SK-N-SH (cell line): ENCODE measurements around the gene KCNN2. TPM values are rescaled to one million over a fixed set of nuclear protein-coding genes. Genes with fewer than 3 reads are reported as not detected.

Experiments
- CTCF ChIA-PET: fragments of 300-600, 350-600 bp; formaldehyde crosslinking; extraction: SDS; loops from one replicate; lab custom pipeline; 2021; lab: Yijun Ruan, JAX
- POLR2A ChIA-PET: fragments of 350-600 bp; sonication (Branson Sonifier 250); formaldehyde crosslinking; extraction: SDS; loops from one replicate; lab custom pipeline; 2020; ENCODE audit warnings: antibody characterized with exemption, inconsistent platforms; lab: Yijun Ruan, JAX
- DNase-seq: peaks from one replicate; pipeline ENCODE4 v3.0.0; 2012
- H2AFZ ChIP-seq: fragments of 200-600 bp; sonication (generic); 2 replicates; pipeline ENCODE4 v1.8.1; 2016; ENCODE audit warnings: antibody characterized with exemption, mild to moderate bottlenecking, low read depth
- H3F3A ChIP-seq: fragments of 200-600 bp; sonication (generic); replicated peaks from 2 replicates; pipeline ENCODE3; 2016; ENCODE audit warnings: antibody characterized with exemption, mild to moderate bottlenecking; ENCODE audit not compliant: insufficient read depth
- H3K27ac ChIP-seq, 2 experiments: fragments of 200-500 bp in 1 of 2; fragments of 200-600 bp in 1 of 2; sonication (Bioruptor generic) in 1 of 2; sonication (generic), shearing (Covaris generic) in 1 of 2; 2 replicates each; pipeline versions ENCODE4 v1.5.1 to v1.6.1; 2014 to 2016; ENCODE audit warnings: low read depth in 2 of 2, inconsistent platforms in 1 of 2, low read length in 1 of 2, mild to moderate bottlenecking in 1 of 2, mixed read lengths in 1 of 2
- H3K27me3 ChIP-seq: fragments of 200-600 bp; sonication (generic), shearing (Covaris generic); 2 replicates; pipeline ENCODE4 v1.6.1; 2016; ENCODE audit warnings: mixed run types; ENCODE audit not compliant: insufficient read depth
- H3K36me3 ChIP-seq, 2 experiments: fragments of 200-500 bp in 1 of 2; fragments of 200-600 bp in 1 of 2; sonication (Bioruptor generic) in 1 of 2; sonication (generic) in 1 of 2; replicated peaks in 1 of 2; 2 replicates each; pipeline versions ENCODE3 to v1.5.1; 2014 to 2016; ENCODE audit warnings: low read length in 1 of 2, mild to moderate bottlenecking in 1 of 2; ENCODE audit not compliant: insufficient read depth in 2 of 2, control insufficient read depth in 1 of 2
- H3K4me1 ChIP-seq, 2 experiments: fragments of 200-500 bp in 1 of 2; fragments of 200-600 bp in 1 of 2; sonication (Bioruptor generic) in 1 of 2; sonication (generic), shearing (Covaris generic) in 1 of 2; 2 replicates each; pipeline versions ENCODE4 v1.5.1 to v1.6.1; 2014 to 2016; ENCODE audit warnings: low read depth in 1 of 2, low read length in 1 of 2, mixed run types in 1 of 2; ENCODE audit not compliant: insufficient read depth in 2 of 2, control insufficient read depth in 1 of 2
- H3K4me2 ChIP-seq: fragments of 200-600 bp; sonication (generic), shearing (Covaris generic); 2 replicates; pipeline ENCODE4 v1.6.1; 2017; ENCODE audit warnings: mixed run types
- H3K4me3 ChIP-seq, 2 experiments: fragments of 200-500 bp in 1 of 2; fragments of 200-600 bp in 1 of 2; sonication (Bioruptor generic) in 1 of 2; sonication (generic), shearing (Covaris generic) in 1 of 2; 2 replicates each; pipeline versions ENCODE4 v1.5.1 to v1.8.1; 2014 to 2016; ENCODE audit warnings: low read depth in 2 of 2, inconsistent platforms in 1 of 2, low read length in 1 of 2, mild to moderate bottlenecking in 1 of 2, mixed read lengths in 1 of 2, moderate library complexity in 1 of 2
- H3K79me2 ChIP-seq: fragments of 200-600 bp; sonication (generic); 2 replicates; pipeline ENCODE4 v1.8.1; 2017; ENCODE audit warnings: mild to moderate bottlenecking; ENCODE audit not compliant: insufficient read depth
- H3K9ac ChIP-seq: fragments of 200-600 bp; sonication (generic); 2 replicates; pipeline ENCODE4 v1.6.1; 2017; ENCODE audit warnings: mixed run types
- H3K9me2 ChIP-seq: fragments of 200-600 bp; sonication (generic); 2 replicates; pipeline ENCODE4 v1.6.1; 2017; ENCODE audit warnings: mixed run types
- H3K9me3 ChIP-seq: fragments of 200-600 bp; sonication (generic); 2 replicates; pipeline ENCODE4 v1.6.1; 2017; ENCODE audit warnings: mixed run types, mild to moderate bottlenecking, moderate library complexity
- H4K20me1 ChIP-seq: fragments of 200-600 bp; sonication (generic); 2 replicates; pipeline ENCODE4 v1.6.1; 2017; ENCODE audit warnings: mild to moderate bottlenecking, mixed run types; ENCODE audit not compliant: insufficient read depth
- ELF1 ChIP-seq: IDR thresholded peaks from 2 replicates; pipeline ENCODE4 v1.4.0; 2012
- EP300 ChIP-seq, 2 experiments: IDR thresholded peaks; 2 replicates each; pipeline versions ENCODE4 v1.4.0 to v1.6.1; 2012; ENCODE audit warnings: borderline replicate concordance in 1 of 2, low read depth in 1 of 2, low read length in 1 of 2
- FOXM1 ChIP-seq: IDR thresholded peaks from 2 replicates; pipeline ENCODE4 v1.4.0; 2012; ENCODE audit warnings: low read depth, mild to moderate bottlenecking
- JUND ChIP-seq: IDR thresholded peaks from 2 replicates; pipeline ENCODE4 v1.4.0; 2012
- MEF2A ChIP-seq: IDR thresholded peaks from 2 replicates; pipeline ENCODE4 v1.4.0; 2012; ENCODE audit warnings: low read depth, borderline replicate concordance
- RAD21 ChIP-seq: IDR thresholded peaks from 2 replicates; pipeline ENCODE4 v1.6.1; 2012; ENCODE audit warnings: mild to moderate bottlenecking, low read length
- RFX5 ChIP-seq: IDR thresholded peaks from 2 replicates; pipeline ENCODE4 v1.6.1; 2012; ENCODE audit warnings: mild to moderate bottlenecking, improper control_type of control experiment, low read length
- SIN3A ChIP-seq: IDR thresholded peaks from 2 replicates; pipeline ENCODE4 v1.6.1; 2012; ENCODE audit warnings: low read depth, mild to moderate bottlenecking, low read length, moderate library complexity, borderline replicate concordance
- SMC3 ChIP-seq: IDR thresholded peaks from 2 replicates; pipeline ENCODE4 v1.6.1; 2012; ENCODE audit warnings: low read depth, low read length, improper control_type of control experiment
- TAF1 ChIP-seq: IDR thresholded peaks from 2 replicates; pipeline ENCODE4 v1.6.1; 2012; ENCODE audit warnings: low read depth, mild to moderate bottlenecking, low read length, moderate library complexity, borderline replicate concordance
- TEAD4 ChIP-seq: IDR thresholded peaks from 2 replicates; pipeline ENCODE4 v1.4.0; 2012; ENCODE audit warnings: mild to moderate bottlenecking, borderline replicate concordance; ENCODE audit not compliant: insufficient read depth
- WGBS: methylation state at CpG from one replicate; pipeline ENCODE4 v1.1.6; 2017; ENCODE audit warnings: low lambda C conversion rate; 5-methylcytosine and 5-hydroxymethylcytosine counted together
- polyA plus RNA-seq, 3 experiments: library from polyadenylated mRNA; depleted of rRNA; stranded (reverse); fragments of >200 nt; gene quantifications; 2 replicates each; pipeline ENCODE4 v1.2.3, GENCODE V29; 2012
- TF ChIP-seq, protein P1 (sequence below): fragments of 200-600 bp; sonication (generic); IDR thresholded peaks from 2 replicates; pipeline ENCODE4 v1.6.1; 2017; ENCODE audit warnings: antibody characterized with exemption, mild to moderate bottlenecking, moderate library complexity
- TF ChIP-seq, protein P2 (sequence below): fragments of 150-350 bp; IDR thresholded peaks from 2 replicates; pipeline ENCODE4 v1.6.1; 2016; ENCODE audit warnings: mild to moderate bottlenecking, low read depth, low read length

The KCNN2 gene
- polyA plus RNA-seq, 1 of the 3 experiments (the other 2 are of a cell fraction) = not detected

DNA sequence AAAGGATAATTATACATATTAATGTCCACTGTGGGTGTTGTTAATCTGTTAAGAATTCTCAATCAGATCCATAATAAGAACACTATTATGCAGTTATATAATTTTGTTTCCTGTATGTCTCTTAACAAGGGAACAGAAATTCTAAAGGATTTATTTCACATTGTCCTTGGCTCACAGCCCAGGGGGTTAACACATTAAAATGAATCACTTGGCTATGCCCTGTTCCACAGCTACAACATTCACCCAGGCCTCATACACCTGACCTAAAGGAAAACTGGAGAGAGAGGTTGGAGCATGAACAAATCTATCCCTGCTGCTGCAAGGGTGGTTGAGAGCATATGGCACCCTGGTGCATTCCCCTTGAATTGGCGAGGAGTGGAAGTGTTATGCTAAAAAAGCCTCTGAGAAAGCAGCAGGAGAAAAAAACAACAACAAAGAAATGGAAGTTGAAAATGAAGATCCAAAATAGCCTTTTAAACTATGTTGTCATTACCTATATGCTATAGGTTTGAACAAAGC lies 116.0 kb downstream of the KCNN2 start:
- Histone ChIP-seq H3K9ac (no peak overlapping the region), H3K36me3 (no peaks in the 10 kb centered on the region), H4K20me1 (no peaks in the 10 kb centered on the region), H3K4me3 (no peak overlapping the region), H3K9me2 (no peaks in the 10 kb centered on the region), H2AFZ (no peak overlapping the region), H3K9me3 (no peaks in the 10 kb centered on the region), H3K4me1 (no peaks in the 10 kb centered on the region), H3K4me2 (no peak overlapping the region), H3F3A (no peaks in the 10 kb centered on the region), H3K27me3 (no peaks in the 10 kb centered on the region), H3K79me2 (no peaks in the 10 kb centered on the region), H3K27ac (no peak overlapping the region)
- TF ChIP-seq JUND = no peak
- TF ChIP-seq, protein P1, sequence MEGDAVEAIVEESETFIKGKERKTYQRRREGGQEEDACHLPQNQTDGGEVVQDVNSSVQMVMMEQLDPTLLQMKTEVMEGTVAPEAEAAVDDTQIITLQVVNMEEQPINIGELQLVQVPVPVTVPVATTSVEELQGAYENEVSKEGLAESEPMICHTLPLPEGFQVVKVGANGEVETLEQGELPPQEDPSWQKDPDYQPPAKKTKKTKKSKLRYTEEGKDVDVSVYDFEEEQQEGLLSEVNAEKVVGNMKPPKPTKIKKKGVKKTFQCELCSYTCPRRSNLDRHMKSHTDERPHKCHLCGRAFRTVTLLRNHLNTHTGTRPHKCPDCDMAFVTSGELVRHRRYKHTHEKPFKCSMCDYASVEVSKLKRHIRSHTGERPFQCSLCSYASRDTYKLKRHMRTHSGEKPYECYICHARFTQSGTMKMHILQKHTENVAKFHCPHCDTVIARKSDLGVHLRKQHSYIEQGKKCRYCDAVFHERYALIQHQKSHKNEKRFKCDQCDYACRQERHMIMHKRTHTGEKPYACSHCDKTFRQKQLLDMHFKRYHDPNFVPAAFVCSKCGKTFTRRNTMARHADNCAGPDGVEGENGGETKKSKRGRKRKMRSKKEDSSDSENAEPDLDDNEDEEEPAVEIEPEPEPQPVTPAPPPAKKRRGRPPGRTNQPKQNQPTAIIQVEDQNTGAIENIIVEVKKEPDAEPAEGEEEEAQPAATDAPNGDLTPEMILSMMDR = no peak
- no peak for TF ChIP-seq ELF1
- 0% methylated on average over 1 of the region's 1 CpG for WGBS
- POLR2A ChIA-PET = no interaction called here
- CTCF ChIA-PET = no interaction called here
- DNase-seq = no peak

DNA sequence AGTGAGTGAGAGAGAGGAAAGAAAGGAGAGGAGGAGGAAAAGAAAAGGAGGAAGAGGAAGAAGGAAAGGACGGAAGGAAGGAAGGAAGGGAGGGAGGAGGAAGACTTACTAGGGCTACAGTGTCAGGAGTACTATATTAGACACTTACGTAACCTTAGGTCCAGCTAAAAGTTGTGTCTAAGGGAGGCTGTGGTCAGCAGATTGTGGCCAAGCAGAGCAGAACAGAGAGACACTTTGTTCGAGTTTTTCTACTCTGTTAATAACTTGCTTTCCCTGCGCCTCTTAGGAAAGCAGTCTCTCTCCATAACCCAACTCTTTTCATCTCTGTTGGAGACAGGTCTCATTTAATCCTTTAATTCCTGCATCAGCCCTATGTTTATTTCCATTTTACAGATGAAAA lies 138.9 kb downstream of the KCNN2 start:
- ChIA-PET CTCF (no interaction called here), POLR2A (no interaction called here)
- no peaks in the 10 kb centered on the region for H3K4me1 ChIP-seq
- H3K4me3 ChIP-seq = no peak overlapping the region
- no peaks in the 10 kb centered on the region for H3F3A ChIP-seq
- H4K20me1 ChIP-seq = no peaks in the 10 kb centered on the region
- no peaks in the 10 kb centered on the region for H3K79me2 ChIP-seq
- no peak overlapping the region for H3K27ac ChIP-seq
- H3K27me3 ChIP-seq = no peaks in the 10 kb centered on the region
- no peak for DNase-seq
- H3K9me3 ChIP-seq = no peaks in the 10 kb centered on the region
- H2AFZ ChIP-seq = no peak overlapping the region
- no peaks in the 10 kb centered on the region for H3K9me2 ChIP-seq
- no peak overlapping the region for H3K4me2 ChIP-seq
- no peaks in the 10 kb centered on the region for H3K36me3 ChIP-seq
- no peak overlapping the region for H3K9ac ChIP-seq
- WGBS = 17% methylated on average over 4 of the region's 4 CpGs
- no peak for TF ChIP-seq RFX5
- TF ChIP-seq MEF2A = no peak
- no peak for TF ChIP-seq RAD21
- TF ChIP-seq TEAD4 = no peak
- TF ChIP-seq SIN3A = no peak

DNA sequence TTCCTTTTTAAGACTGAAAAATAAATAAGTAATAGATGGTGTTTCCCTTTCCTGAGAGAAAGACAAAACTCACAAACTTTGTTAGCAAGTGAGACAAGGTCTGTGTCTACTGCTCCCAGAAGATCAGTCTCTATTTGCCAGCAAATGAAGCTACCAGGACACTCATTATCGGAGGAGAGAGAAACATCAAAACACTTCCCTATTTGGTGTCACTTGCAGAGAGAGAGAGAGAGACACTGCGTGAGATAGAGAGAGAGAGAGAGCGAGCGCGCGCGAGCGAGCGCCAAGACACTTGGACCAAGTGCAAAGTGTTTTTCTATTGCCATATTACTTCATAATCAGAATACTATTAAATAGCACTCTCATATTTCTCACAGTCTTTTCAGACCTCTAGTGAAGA lies 142.7 kb downstream of the KCNN2 start:
- no peaks in the 10 kb centered on the region for H3K79me2 ChIP-seq
- H3K4me3 ChIP-seq = no peak overlapping the region
- 77% methylated on average over 9 of the region's 9 CpGs for WGBS
- H3K4me1 ChIP-seq = no peaks in the 10 kb centered on the region
- TF ChIP-seq RAD21 (no peak), FOXM1 (no peak), TAF1 (no peak), EP300 (IDR thresholded peaks at IDR 0.05; ENCODE audit: borderline replicate concordance in 1 of 2, low read depth in 1 of 2, low read length in 1 of 2) (no peak), SMC3 (no peak)
- TF ChIP-seq, protein P2, sequence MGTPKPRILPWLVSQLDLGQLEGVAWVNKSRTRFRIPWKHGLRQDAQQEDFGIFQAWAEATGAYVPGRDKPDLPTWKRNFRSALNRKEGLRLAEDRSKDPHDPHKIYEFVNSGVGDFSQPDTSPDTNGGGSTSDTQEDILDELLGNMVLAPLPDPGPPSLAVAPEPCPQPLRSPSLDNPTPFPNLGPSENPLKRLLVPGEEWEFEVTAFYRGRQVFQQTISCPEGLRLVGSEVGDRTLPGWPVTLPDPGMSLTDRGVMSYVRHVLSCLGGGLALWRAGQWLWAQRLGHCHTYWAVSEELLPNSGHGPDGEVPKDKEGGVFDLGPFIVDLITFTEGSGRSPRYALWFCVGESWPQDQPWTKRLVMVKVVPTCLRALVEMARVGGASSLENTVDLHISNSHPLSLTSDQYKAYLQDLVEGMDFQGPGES = no peak
- TF ChIP-seq, all 33 proteins: peak for 0
- no peaks in the 10 kb centered on the region for H3F3A ChIP-seq
- H4K20me1 ChIP-seq = no peaks in the 10 kb centered on the region
- H3K9ac ChIP-seq = no peak overlapping the region
- H2AFZ ChIP-seq = no peak overlapping the region
- no peak for DNase-seq
- POLR2A ChIA-PET = no interaction called here
- no peaks in the 10 kb centered on the region for H3K27me3 ChIP-seq
- no peaks in the 10 kb centered on the region for H3K9me2 ChIP-seq
- H3K36me3 ChIP-seq = no peaks in the 10 kb centered on the region
- CTCF ChIA-PET = no interaction called here
- H3K27ac ChIP-seq = no peak overlapping the region
- no peak overlapping the region for H3K4me2 ChIP-seq
- H3K9me3 ChIP-seq = no peaks in the 10 kb centered on the region
